ENCODE data around the gene PIP4K2A. TPM values are rescaled to one million over a fixed set of nuclear protein-coding genes. Genes with fewer than 3 reads are reported as not detected.

PIP4K2A gene
- total RNA-seq, 1 experiment from 2014 or later, result 20.2 TPM

DNA sequence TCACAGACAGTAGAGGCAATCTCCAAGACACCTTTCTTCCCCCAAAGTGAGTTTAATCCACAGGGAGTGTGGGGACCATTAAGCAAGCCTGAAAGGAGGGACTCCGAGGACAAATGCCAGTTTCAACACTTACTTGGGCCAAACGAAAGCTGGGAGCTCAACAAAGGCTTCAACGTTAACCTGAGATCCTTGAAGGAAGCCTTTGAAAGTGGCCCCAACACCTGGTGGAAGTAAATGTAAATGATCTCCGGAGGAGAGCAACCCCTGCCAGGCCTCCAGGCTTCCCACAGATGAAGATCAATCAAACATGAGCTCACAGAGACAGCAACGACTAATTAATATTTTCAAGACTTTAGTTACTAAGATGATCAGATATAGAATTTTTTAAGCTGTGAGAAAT lies 103.8 kb downstream of the PIP4K2A start:
- Histone ChIP-seq H2AFZ (ENCODE audit: low read length) (no peak overlapping the region), H3F3A (ENCODE audit: low read length, unreplicated experiment) (no peaks in the 10 kb centered on the region), H3K9ac (ENCODE audit: low read length) (no peak overlapping the region), H3K4me1 (ENCODE audit: insufficient read depth, low read length) (peaks cover 25% of the 10 kb centered on the region), H3K27me3 (ENCODE audit: low read length) (no peaks in the 10 kb centered on the region), H3K4me2 (ENCODE audit: low read length) (no peak overlapping the region), H3K36me3 (ENCODE audit: low read depth, low read length) (peaks cover 3% of the 10 kb centered on the region; the same call in 1 of the 2 replicates), H3K27ac (ENCODE audit: low read length) (no peak overlapping the region), H3K79me2 (ENCODE audit: low read length) (peaks cover 26% of the 10 kb centered on the region), H3K9me2 (replicated peaks; ENCODE audit: low read length) (no peaks in the 10 kb centered on the region), H4K20me1 (ENCODE audit: low read length) (no peaks in the 10 kb centered on the region), H3K4me3 (ENCODE audit: low read length) (no peak overlapping the region), H3K9me3 (ENCODE audit: low read length) (no peaks in the 10 kb centered on the region)
- intact Hi-C loops (cut with micrococcal nuclease), result no loop called here
- ChIA-PET POLR2A (ENCODE audit: unreplicated experiment) (interaction anchor here (0.6 kb wide), 1 partner anchor 268 kb away, joined by 4 read pairs; no protein-coding TSS in a partner anchor), CTCF (no interaction called here)
- DNase-seq (no peak), ATAC-seq (no peak)
- TF ChIP-seq EZH2 (IDR thresholded peaks at IDR 0.05; ENCODE audit: low read length, unreplicated experiment) (no peak), EZH2phosphoT487 (IDR thresholded peaks at IDR 0.05; ENCODE audit: borderline replicate concordance, low read length) (no peak)
- TF ChIP-seq, protein P1, sequence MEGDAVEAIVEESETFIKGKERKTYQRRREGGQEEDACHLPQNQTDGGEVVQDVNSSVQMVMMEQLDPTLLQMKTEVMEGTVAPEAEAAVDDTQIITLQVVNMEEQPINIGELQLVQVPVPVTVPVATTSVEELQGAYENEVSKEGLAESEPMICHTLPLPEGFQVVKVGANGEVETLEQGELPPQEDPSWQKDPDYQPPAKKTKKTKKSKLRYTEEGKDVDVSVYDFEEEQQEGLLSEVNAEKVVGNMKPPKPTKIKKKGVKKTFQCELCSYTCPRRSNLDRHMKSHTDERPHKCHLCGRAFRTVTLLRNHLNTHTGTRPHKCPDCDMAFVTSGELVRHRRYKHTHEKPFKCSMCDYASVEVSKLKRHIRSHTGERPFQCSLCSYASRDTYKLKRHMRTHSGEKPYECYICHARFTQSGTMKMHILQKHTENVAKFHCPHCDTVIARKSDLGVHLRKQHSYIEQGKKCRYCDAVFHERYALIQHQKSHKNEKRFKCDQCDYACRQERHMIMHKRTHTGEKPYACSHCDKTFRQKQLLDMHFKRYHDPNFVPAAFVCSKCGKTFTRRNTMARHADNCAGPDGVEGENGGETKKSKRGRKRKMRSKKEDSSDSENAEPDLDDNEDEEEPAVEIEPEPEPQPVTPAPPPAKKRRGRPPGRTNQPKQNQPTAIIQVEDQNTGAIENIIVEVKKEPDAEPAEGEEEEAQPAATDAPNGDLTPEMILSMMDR (conservative IDR thresholded peaks at IDR 0.05; ENCODE audit: low read depth, low read length), result no peak
- BruUV-seq (replicated peaks), result no TSS peak

DNA sequence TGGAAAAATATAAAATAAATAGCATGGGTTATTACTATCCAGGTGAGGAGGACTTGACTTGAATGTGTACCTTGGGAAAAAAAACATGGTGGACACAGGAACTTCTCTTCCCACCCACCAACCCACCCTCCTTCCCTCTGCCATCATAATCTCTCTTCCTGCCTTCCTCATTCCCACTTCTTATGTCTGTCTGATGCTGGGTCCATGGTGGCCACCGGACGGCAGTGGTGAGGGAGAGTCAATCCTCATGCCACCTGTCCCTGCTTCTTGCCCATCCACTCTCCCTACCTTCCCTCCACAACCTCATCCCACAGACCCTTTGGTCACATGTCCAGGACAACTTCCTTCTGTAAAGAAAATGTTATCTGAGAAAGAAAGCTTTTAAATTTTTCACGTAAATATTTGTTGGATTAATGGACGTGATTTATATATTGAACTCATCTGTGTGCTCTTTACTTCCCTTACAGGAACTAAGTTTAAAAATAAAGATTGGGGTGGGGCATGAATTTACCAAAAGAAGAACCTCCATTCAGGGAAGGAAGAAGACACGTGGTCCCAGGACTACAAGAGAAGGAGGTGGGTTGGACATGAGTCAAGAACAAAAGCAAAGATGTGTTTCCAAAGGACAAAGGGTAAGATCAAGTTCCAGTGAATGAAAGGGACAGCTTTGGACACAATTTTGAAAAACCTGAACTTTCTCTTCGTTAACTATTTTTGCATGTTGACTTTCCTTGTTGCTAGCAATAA lies 104.5 kb downstream of the PIP4K2A start:
- Histone ChIP-seq H3K4me3 (ENCODE audit: low read length) (no peak overlapping the region), H3K79me2 (ENCODE audit: low read length) (peaks cover 18% of the 10 kb centered on the region), H3K9me2 (replicated peaks; ENCODE audit: low read length) (no peaks in the 10 kb centered on the region), H3F3A (ENCODE audit: low read length, unreplicated experiment) (no peaks in the 10 kb centered on the region), H3K4me2 (ENCODE audit: low read length) (no peak overlapping the region), H3K4me1 (ENCODE audit: insufficient read depth, low read length) (peaks cover 17% of the 10 kb centered on the region), H4K20me1 (ENCODE audit: low read length) (no peaks in the 10 kb centered on the region), H2AFZ (ENCODE audit: low read length) (no peak overlapping the region), H3K27ac (ENCODE audit: low read length) (no peak overlapping the region), H3K27me3 (ENCODE audit: low read length) (no peaks in the 10 kb centered on the region), H3K36me3 (ENCODE audit: low read depth, low read length) (peaks cover 3% of the 10 kb centered on the region; the same call in 1 of the 2 replicates), H3K9me3 (ENCODE audit: low read length) (no peaks in the 10 kb centered on the region), H3K9ac (ENCODE audit: low read length) (no peak overlapping the region)
- CTCF ChIA-PET, result no interaction called here
- intact Hi-C loops (cut with micrococcal nuclease), result no loop called here
- BruUV-seq (replicated peaks), result no TSS peak
- ATAC-seq (no peak), DNase-seq (no peak)
- POLR2A ChIA-PET (ENCODE audit: unreplicated experiment), result no interaction called here
- TF ChIP-seq EZH2phosphoT487 (IDR thresholded peaks at IDR 0.05; ENCODE audit: borderline replicate concordance, low read length), result no peak
- no peak for TF ChIP-seq EZH2 (IDR thresholded peaks at IDR 0.05; ENCODE audit: low read length, unreplicated experiment)
- TF ChIP-seq, protein P1 (conservative IDR thresholded peaks at IDR 0.05; ENCODE audit: low read depth, low read length), result no peak

DNA sequence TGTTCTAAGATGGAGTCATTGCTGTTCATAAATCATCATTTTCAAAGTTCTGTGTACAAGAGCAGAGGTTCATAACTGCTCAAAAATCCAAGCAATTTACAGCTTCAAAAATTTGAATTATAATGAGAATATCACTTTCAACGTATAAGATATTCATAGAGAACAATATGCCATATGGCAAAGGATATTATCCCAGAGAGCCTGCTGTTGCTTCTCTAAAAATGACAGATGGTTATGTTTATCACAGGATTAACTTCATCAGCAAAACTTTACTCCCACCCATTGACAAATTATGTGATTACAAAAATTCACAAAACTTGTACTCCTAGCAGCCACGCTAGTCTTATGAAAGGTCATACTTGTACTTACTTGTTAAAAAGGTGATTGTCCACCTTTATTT lies 105.1 kb downstream of the PIP4K2A start:
- no peak for DNase-seq
- CTCF ChIA-PET, result no interaction called here

More for the DNA sequence above, 105.1 kb downstream of the PIP4K2A start:
- intact Hi-C loops (cut with micrococcal nuclease), result no loop called here
- H3K9me2 ChIP-seq (replicated peaks; ENCODE audit: low read length), result no peaks in the 10 kb centered on the region
- no TSS peak for BruUV-seq (replicated peaks)
- H3K4me3 ChIP-seq (ENCODE audit: low read length), result no peak overlapping the region
- peaks cover 13% of the 10 kb centered on the region; the same call in 1 of the 2 replicates for H3K4me1 ChIP-seq (ENCODE audit: insufficient read depth, low read length)
- no peaks in the 10 kb centered on the region for H4K20me1 ChIP-seq (ENCODE audit: low read length)
- H2AFZ ChIP-seq (ENCODE audit: low read length), result no peak overlapping the region
- H3F3A ChIP-seq (ENCODE audit: low read length, unreplicated experiment), result no peaks in the 10 kb centered on the region
- H3K36me3 ChIP-seq (ENCODE audit: low read depth, low read length), result peaks cover 3% of the 10 kb centered on the region; the same call in 1 of the 2 replicates
- no peaks in the 10 kb centered on the region for H3K9me3 ChIP-seq (ENCODE audit: low read length)
- H3K4me2 ChIP-seq (ENCODE audit: low read length), result no peak overlapping the region
- no peak overlapping the region for H3K27ac ChIP-seq (ENCODE audit: low read length)
- POLR2A ChIA-PET (ENCODE audit: unreplicated experiment), result no interaction called here
- TF ChIP-seq EZH2 (IDR thresholded peaks at IDR 0.05; ENCODE audit: low read length, unreplicated experiment) (no peak), EZH2phosphoT487 (IDR thresholded peaks at IDR 0.05; ENCODE audit: borderline replicate concordance, low read length) (no peak)
- TF ChIP-seq, protein P1 (conservative IDR thresholded peaks at IDR 0.05; ENCODE audit: low read depth, low read length), result no peak
- ATAC-seq, result no peak
- no peaks in the 10 kb centered on the region for H3K27me3 ChIP-seq (ENCODE audit: low read length)
- no peak overlapping the region for H3K9ac ChIP-seq (ENCODE audit: low read length)
- H3K79me2 ChIP-seq (ENCODE audit: low read length), result peaks cover 12% of the 10 kb centered on the region

All from PC-3 (cell line).